GM18507 (cell line): ENCODE results near the gene SCARF1.
A peak's percentile ranks its signal among the peaks of the same experiment; 100 is the strongest.
"Not testable (repeated sequence)": the region's sequence is repeated elsewhere in the genome, so short reads cannot be mapped to it uniquely, and the experiment has no call there.

Experiments used
- DNase-seq: peaks from one replicate; pipeline ENCODE4 v3.0.0; 2011; ENCODE audit warnings: low read depth; ENCODE audit not compliant: insufficient read length; ENCODE audit errors: extremely low spot score
- FAIRE-seq: peaks from 2 replicates; lab custom pipeline; 2011; peaks lifted over from hg19 to GRCh38; lab: Jason Lieb, UNC

SCARF1 gene

GRCh38 chr17:1645207-1646171, at the start of gene SCARF1:
Gene SCARF1 (minus strand): TSS chr17:1645732. CDS start chr17:1645697, 35 bp downstream.
- no peak for DNase-seq
- FAIRE-seq: peak; percentile 36

- DNase-seq (no peak), FAIRE-seq (no peak)
Measured at GRCh38 chr17:1693339-1693738, 47.8 kb upstream of the SCARF1 start.

GRCh38 chr17:1690544-1691221, 45.2 kb upstream of the SCARF1 start:
- DNase-seq: no peak
- no peak for FAIRE-seq

- DNase-seq, FAIRE-seq: not testable (repeated sequence)
Measured at GRCh38 chr17:1688405-1688804, 42.9 kb upstream of the SCARF1 start.

- FAIRE-seq: no peak
- DNase-seq: no peak
Measured at GRCh38 chr17:1686086-1686485, 40.6 kb upstream of the SCARF1 start.

GRCh38 chr17:1684378-1685189, 39.1 kb upstream of the SCARF1 start, which contains the start of gene PRPF8:
Gene PRPF8 (minus strand): TSS chr17:1684867. CDS start chr17:1684571, 296 bp downstream.
- DNase-seq (peak; percentile 100), FAIRE-seq (peak; percentile 99)

GRCh38 chr17:1683459-1683858, 37.9 kb upstream of the SCARF1 start:
- FAIRE-seq: no peak
- no peak for DNase-seq

GRCh38 chr17:1676401-1676800, 30.9 kb upstream of the SCARF1 start:
- FAIRE-seq (no peak), DNase-seq (no peak)

- DNase-seq (no peak), FAIRE-seq (no peak)
Measured at GRCh38 chr17:1673041-1673785, 27.7 kb upstream of the SCARF1 start.

GRCh38 chr17:1663934-1664333, 18.4 kb upstream of the SCARF1 start:
- FAIRE-seq, DNase-seq: not testable (repeated sequence)

GRCh38 chr17:1661045-1661444, 15.5 kb upstream of the SCARF1 start:
- no peak for FAIRE-seq
- no peak for DNase-seq

- no peak for FAIRE-seq
- no peak for DNase-seq
Measured at GRCh38 chr17:1658100-1658499, 12.6 kb upstream of the SCARF1 start.

GRCh38 chr17:1653735-1654134, 8.2 kb upstream of the SCARF1 start:
- no peak for FAIRE-seq
- no peak for DNase-seq

GRCh38 chr17:1652794-1653193, 7.3 kb upstream of the SCARF1 start:
- DNase-seq, FAIRE-seq: not testable (repeated sequence)

- DNase-seq (no peak), FAIRE-seq (no peak)
Measured at GRCh38 chr17:1651559-1651844, 6.0 kb upstream of the SCARF1 start.

- no peak for DNase-seq
- FAIRE-seq: no peak
Measured at GRCh38 chr17:1650731-1651558, 5.4 kb upstream of the SCARF1 start.

GRCh38 chr17:1649844-1650501, 4.4 kb upstream of the SCARF1 start, which contains the start of gene RILP:
Gene RILP (minus strand): TSS chr17:1649866. CDS start chr17:1649804, 62 bp downstream.
- FAIRE-seq (no peak), DNase-seq (no peak)
